Natural killer cell (primary cell): ENCODE results near the gene OPRM1. TPM values are rescaled to one million over a fixed set of nuclear protein-coding genes. Genes with fewer than 3 reads are reported as not detected.
A peak's percentile ranks its signal among the peaks of the same experiment; 100 is the strongest.

ENCODE experiments used
- ATAC-seq, 3 donors: fragments of 150-1000 bp in 2 of 3; fragments of 200-7000 bp in 1 of 3; cut with Tn5 transposase; 1 replicate in 1 of 3; 2 replicates in 2 of 3; pipeline ENCODE4 v1.10.0; 2021; ENCODE audit warnings: mild to moderate bottlenecking in 2 of 3, moderate library complexity in 2 of 3
- DNase-seq, 2 donors: peaks; one replicate each; pipeline versions ENCODE4 v3.0.0 to v3.0.0-alpha.2; 2013 to 2021; ENCODE audit warnings: mixed read lengths in 1 of 2
- H3K27ac ChIP-seq: one replicate; pipeline ENCODE4 v1.5.1; 2013; ENCODE audit warnings: mild to moderate bottlenecking, low read length
- H3K27me3 ChIP-seq: one replicate; pipeline ENCODE4 v1.6.1; 2013; ENCODE audit warnings: low read length; ENCODE audit not compliant: control insufficient read depth, insufficient read depth
- H3K36me3 ChIP-seq: one replicate; pipeline ENCODE4 v1.6.1; 2013; ENCODE audit warnings: low read length; ENCODE audit not compliant: control insufficient read depth, insufficient read depth
- H3K4me1 ChIP-seq: one replicate; pipeline ENCODE4 v1.6.1; 2013; ENCODE audit warnings: low read length; ENCODE audit not compliant: control insufficient read depth, insufficient read depth
- H3K4me3 ChIP-seq: one replicate; pipeline ENCODE4 v1.5.1; 2013; ENCODE audit warnings: low read length
- H3K9me3 ChIP-seq: one replicate; pipeline ENCODE4 v1.6.1; 2013; ENCODE audit warnings: low read length; ENCODE audit not compliant: control insufficient read depth, insufficient read depth
- H3K27ac Mint-ChIP-seq, 2 donors: one replicate each; pipeline ENCODE4 v1.8.0; 2022; ENCODE audit warnings: mild to moderate bottlenecking in 2 of 2, mixed read lengths in 2 of 2, moderate library complexity in 1 of 2
- H3K27me3 Mint-ChIP-seq, 2 donors: one replicate each; pipeline ENCODE4 v1.8.0; 2022; ENCODE audit warnings: low read depth in 2 of 2, mixed read lengths in 2 of 2
- H3K36me3 Mint-ChIP-seq: one replicate; pipeline ENCODE4 v1.8.0; 2022; ENCODE audit warnings: mixed read lengths
- H3K4me1 Mint-ChIP-seq, 2 donors: one replicate each; pipeline ENCODE4 v1.8.0; 2022; ENCODE audit warnings: mixed read lengths in 2 of 2
- H3K4me3 Mint-ChIP-seq: one replicate; pipeline ENCODE4 v1.8.0; 2022; ENCODE audit warnings: mild to moderate bottlenecking, moderate library complexity, mixed read lengths
- H3K9me3 Mint-ChIP-seq, 2 donors: one replicate each; pipeline ENCODE4 v1.8.0; 2022; ENCODE audit warnings: mixed read lengths in 2 of 2
- CTCF ChIP-seq: fragments of 200-600 bp; IDR thresholded peaks from one replicate; pipeline ENCODE4 v1.8.0; 2022; ENCODE audit warnings: antibody characterized with exemption
- WGBS: methylation state at CpG from one replicate; pipeline ENCODE4 v1.1.7; 2013; ENCODE audit warnings: missing lambda C conversion rate; ENCODE audit not compliant: insufficient coverage; 5-methylcytosine and 5-hydroxymethylcytosine counted together
- intact Hi-C: fragments of 100-400 bp; cut with micrococcal nuclease; formaldehyde crosslinking; loops from one replicate; pipeline ENCODE4 v1.14.2; 2022
- total RNA-seq, 4 donors: library from RNA; stranded (reverse); fragments of 120-200 nt in 1 of 4; gene quantifications; one replicate each; pipeline versions ENCODE4 v1.2.3 to v1.2.4, GENCODE V29; 2013 to 2022

The OPRM1 gene
- total RNA-seq, 3 donors from 2014 or later (not counting 1 experiment from before 2014, with no cell fraction given) = not detected

- no peaks in the 10 kb centered on the region for H3K27me3 Mint-ChIP-seq
- Histone ChIP-seq H3K27me3 (no peaks in the 10 kb centered on the region), H3K9me3 (no peaks in the 10 kb centered on the region), H3K4me3 (no peak overlapping the region), H3K36me3 (no peaks in the 10 kb centered on the region), H3K27ac (no peak overlapping the region), H3K4me1 (peaks cover 11% of the 10 kb centered on the region)
- peak in 1 of 3 donors; percentile 62 for ATAC-seq
- H3K4me3 Mint-ChIP-seq = no peak overlapping the region
- TF ChIP-seq CTCF = no peak
- peaks cover 10% of the 10 kb centered on the region for H3K36me3 Mint-ChIP-seq
- no peak for DNase-seq
- peaks cover 0 to 2% of the 10 kb centered on the region in 2 donors for H3K9me3 Mint-ChIP-seq
- 38% methylated on average over 4 of the region's 4 CpGs for WGBS
- peak overlapping the region in 1 of 2 donors; percentile 1 for H3K27ac Mint-ChIP-seq
- intact Hi-C loops = no loop called here
- peaks cover 28 to 29% of the 10 kb centered on the region in 2 donors for H3K4me1 Mint-ChIP-seq
These were observed 219.2 kb downstream of the OPRM1 start for GRCh38 chr6:154258064-154258757.

DNA sequence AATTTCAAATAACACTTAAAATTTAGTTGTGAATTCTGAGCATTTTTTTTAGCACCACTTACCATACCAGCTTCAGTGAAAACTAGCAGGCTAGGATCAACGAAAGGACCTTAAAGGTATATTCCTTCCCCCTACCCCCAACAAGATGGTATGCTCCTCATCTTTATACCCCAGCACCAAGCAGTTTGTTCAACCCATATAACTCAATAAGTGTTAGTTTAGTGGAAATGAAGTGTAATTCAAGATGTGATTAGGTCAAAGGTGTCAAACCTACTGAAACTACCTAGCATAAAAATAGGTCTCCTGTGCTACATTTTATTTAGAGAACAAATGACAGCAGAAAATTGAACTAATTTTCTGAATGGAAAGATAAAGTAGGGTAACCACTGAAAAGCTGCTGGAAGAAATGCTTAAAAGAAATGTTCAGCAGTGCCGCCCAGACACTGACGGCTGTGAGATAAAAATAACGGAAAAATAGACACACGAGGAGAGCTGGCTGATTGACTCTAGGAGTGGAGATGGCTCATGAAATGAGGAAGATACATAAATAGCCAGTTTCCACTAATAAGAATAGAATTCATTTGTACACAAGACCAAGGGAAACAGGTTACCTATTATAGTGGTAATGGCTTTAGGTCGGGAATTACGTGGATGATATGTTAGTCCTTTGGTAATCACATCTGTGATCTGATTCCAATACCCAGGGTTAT, 222.8 kb downstream of the OPRM1 start:
- H3K9me3 ChIP-seq = no peaks in the 10 kb centered on the region
- DNase-seq (no peak), ATAC-seq (peak in 2 of 3 donors; percentile 29 to 63)
- peak overlapping the region; percentile 27 to 81 for H3K27ac Mint-ChIP-seq
- H3K4me1 Mint-ChIP-seq = peaks cover 23 to 28% of the 10 kb centered on the region in 2 donors
- H3K36me3 Mint-ChIP-seq = no peaks in the 10 kb centered on the region
- H3K27me3 ChIP-seq = no peaks in the 10 kb centered on the region
- H3K36me3 ChIP-seq = no peaks in the 10 kb centered on the region
- no peak for TF ChIP-seq CTCF
- H3K4me3 ChIP-seq = no peak overlapping the region
- 69% methylated on average over 7 of the region's 7 CpGs for WGBS
- H3K27me3 Mint-ChIP-seq = no peaks in the 10 kb centered on the region
- no peaks in the 10 kb centered on the region for H3K9me3 Mint-ChIP-seq
- H3K4me1 ChIP-seq = peaks cover 11% of the 10 kb centered on the region
- no peak overlapping the region for H3K27ac ChIP-seq
- no peak overlapping the region for H3K4me3 Mint-ChIP-seq
- intact Hi-C loops = no loop called here

DNA sequence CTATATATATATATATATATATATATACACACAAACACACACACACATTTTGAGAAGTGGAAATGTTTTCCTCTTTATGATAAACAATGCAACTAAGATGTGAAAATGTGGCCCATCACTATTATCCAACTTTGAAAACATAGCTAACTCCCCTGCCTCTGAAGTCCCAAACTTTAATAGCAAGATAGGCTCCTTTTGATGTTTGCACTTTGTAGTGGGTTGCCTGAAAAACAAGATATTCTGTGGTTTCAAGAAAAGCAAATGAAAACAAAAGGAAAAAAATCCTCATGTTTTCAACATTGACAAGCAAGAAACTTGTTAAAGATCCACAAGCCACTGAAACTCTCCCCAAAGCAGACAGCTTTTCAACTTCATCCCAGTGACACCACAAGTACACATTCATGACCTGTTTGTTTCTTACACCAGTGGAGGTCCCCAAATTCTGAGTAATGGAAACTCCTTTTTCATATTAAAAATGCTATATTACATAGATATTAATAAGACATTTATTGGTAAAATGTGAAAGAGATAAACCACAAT, 227.6 kb downstream of the OPRM1 start:
- no peak overlapping the region for H3K4me3 Mint-ChIP-seq
- DNase-seq = peak in 1 of 2 donors; percentile 36
- Histone ChIP-seq H3K36me3 (no peaks in the 10 kb centered on the region), H3K27me3 (no peaks in the 10 kb centered on the region), H3K9me3 (no peaks in the 10 kb centered on the region), H3K27ac (no peak overlapping the region), H3K4me3 (no peak overlapping the region), H3K4me1 (peaks cover 11% of the 10 kb centered on the region)
- no peak for ATAC-seq
- H3K9me3 Mint-ChIP-seq = no peaks in the 10 kb centered on the region
- intact Hi-C loops = no loop called here
- H3K36me3 Mint-ChIP-seq = no peaks in the 10 kb centered on the region
- H3K4me1 Mint-ChIP-seq = peaks cover 13 to 17% of the 10 kb centered on the region in 2 donors
- no peaks in the 10 kb centered on the region for H3K27me3 Mint-ChIP-seq
- no peak overlapping the region for H3K27ac Mint-ChIP-seq
- no peak for TF ChIP-seq CTCF
